HepG2 (cell line): ENCODE data around the gene CCDC14.

Experiments used
- CREB1 ChIP-seq, 2 experiments: fragments of 450-650 bp in 1 of 2; IDR thresholded peaks; 2 replicates each; pipeline ENCODE4 v1.6.1; 2016 to 2017; ENCODE audit warnings: control low read depth in 1 of 2, mild to moderate bottlenecking in 1 of 2, missing compliant biosample characterization in 1 of 2, missing genetic modification characterization in 1 of 2
- CTCF ChIP-seq: sonication (generic); formaldehyde crosslinking; IDR thresholded peaks from 2 replicates; pipeline ENCODE4 v1.5.0; 2020; ENCODE audit warnings: mild to moderate bottlenecking, missing genetic modification reagents, moderate library complexity
- EZH2 ChIP-seq: conservative IDR thresholded peaks from 2 replicates; pipeline ENCODE4 v1.6.1; 2012; ENCODE audit warnings: mild to moderate bottlenecking, low read depth, low read length, moderate library complexity
- HDAC2 ChIP-seq: sonication (generic); formaldehyde crosslinking; IDR thresholded peaks from 2 replicates; pipeline ENCODE4 v1.4.0; 2020; ENCODE audit warnings: missing genetic modification reagents
- TBL1XR1 ChIP-seq: fragments of 150-350 bp; IDR thresholded peaks from 2 replicates; pipeline ENCODE4 v1.6.1; 2014; ENCODE audit warnings: borderline replicate concordance, low read length; ENCODE audit not compliant: partially characterized antibody
- ZNF292 ChIP-seq: sonication (generic); formaldehyde crosslinking; IDR thresholded peaks from 2 replicates; pipeline ENCODE4 v1.8.1; 2022; ENCODE audit warnings: mild to moderate bottlenecking, low read depth, missing genetic modification reagents, borderline replicate concordance
- ZNF446 ChIP-seq: sonication (generic); formaldehyde crosslinking; IDR thresholded peaks from 2 replicates; pipeline ENCODE4 v1.5.0; 2020; ENCODE audit warnings: mild to moderate bottlenecking, missing genetic modification reagents
- ZNF484 ChIP-seq: sonication (generic); formaldehyde crosslinking; IDR thresholded peaks from 2 replicates; pipeline ENCODE4 v1.5.1; 2020; ENCODE audit warnings: mild to moderate bottlenecking, low read depth, missing genetic modification reagents, borderline replicate concordance
- ZNF549 ChIP-seq: sonication (generic); formaldehyde crosslinking; IDR thresholded peaks from 2 replicates; pipeline ENCODE4 v1.5.0; 2020; ENCODE audit warnings: missing genetic modification reagents

- TF ChIP-seq EZH2 (no peak), HDAC2 (CRISPR knock-in tag) (no peak), ZNF292 (no peak), TBL1XR1 (no peak), CREB1 (IDR thresholded peaks at IDR 0.05) (no peak), CREB1 (CRISPR knock-in tag; IDR thresholded peaks at IDR 0.05) (no peak), ZNF446 (CRISPR knock-in tag) (no peak), ZNF484 (CRISPR knock-in tag) (no peak), CTCF (CRISPR knock-in tag) (no peak), ZNF549 (CRISPR knock-in tag) (no peak)
Observed at GRCh38 chr3:123939706-123940105, 21.3 kb downstream of the CCDC14 start.
